Rectal smooth muscle tissue (tissue), 1 donor: ENCODE measurements around the gene SYNPO.

Experiments
- H3K27ac ChIP-seq: one replicate; pipeline ENCODE4 v1.7.0; 2013; ENCODE audit warnings: low read depth, low read length, inconsistent platforms
- H3K27me3 ChIP-seq: one replicate; pipeline ENCODE4 v1.7.0; 2013; ENCODE audit warnings: low read length; ENCODE audit not compliant: control insufficient read depth, insufficient read depth
- H3K36me3 ChIP-seq: one replicate; pipeline ENCODE4 v1.7.0; 2013; ENCODE audit warnings: low read length; ENCODE audit not compliant: control insufficient read depth, insufficient read depth
- H3K4me1 ChIP-seq: one replicate; pipeline ENCODE4 v1.7.0; 2013; ENCODE audit warnings: low read length; ENCODE audit not compliant: control insufficient read depth, insufficient read depth
- H3K4me3 ChIP-seq: one replicate; pipeline ENCODE4 v1.7.0; 2013; ENCODE audit warnings: low read length
- H3K9ac ChIP-seq: one replicate; pipeline ENCODE4 v1.7.0; 2013; ENCODE audit warnings: low read length

SYNPO gene

DNA sequence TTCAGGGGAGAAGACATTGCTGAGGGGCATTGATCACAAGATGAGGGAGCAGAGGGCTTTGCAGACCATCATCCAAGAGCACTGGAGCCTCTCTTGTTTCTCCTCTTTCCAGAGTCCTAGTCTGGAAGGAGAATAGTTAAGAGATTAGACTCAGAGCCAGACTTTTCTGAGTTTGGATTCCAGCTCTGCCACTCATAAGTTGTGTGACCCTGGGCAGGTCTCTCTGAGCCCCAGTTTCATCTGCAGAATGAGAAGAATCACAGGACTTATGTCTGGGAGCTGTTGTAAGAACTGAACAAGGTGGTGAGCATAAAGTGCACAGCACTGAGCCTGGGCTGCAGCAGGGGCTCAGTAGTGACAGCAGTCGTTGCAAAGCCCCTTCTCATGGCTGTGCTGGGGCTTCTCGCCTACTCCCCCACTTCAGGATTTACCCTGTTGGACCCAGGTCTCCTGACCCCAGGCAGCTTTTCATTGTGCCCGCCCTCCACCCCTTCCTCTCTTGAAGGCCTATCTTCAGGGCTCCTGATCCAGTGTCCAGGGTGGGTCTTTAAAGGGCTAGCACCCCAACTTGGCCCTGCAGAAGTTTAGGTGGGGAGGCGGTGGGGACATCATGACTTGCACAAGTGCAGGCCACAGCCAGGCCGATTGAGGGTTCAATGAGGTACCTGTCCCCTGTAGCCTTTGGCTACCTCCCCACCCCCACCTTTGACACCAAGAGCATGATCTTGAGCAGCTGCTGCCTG, 1.5 kb downstream of the SYNPO start:
- H3K4me3 ChIP-seq, result no peak overlapping the region
- H3K36me3 ChIP-seq, result no peaks in the 10 kb centered on the region
- H3K27me3 ChIP-seq, result no peaks in the 10 kb centered on the region
- peak overlapping the region; percentile 79 for H3K27ac ChIP-seq
- H3K4me1 ChIP-seq, result peaks cover 45% of the 10 kb centered on the region
- H3K9ac ChIP-seq, result no peak overlapping the region

DNA sequence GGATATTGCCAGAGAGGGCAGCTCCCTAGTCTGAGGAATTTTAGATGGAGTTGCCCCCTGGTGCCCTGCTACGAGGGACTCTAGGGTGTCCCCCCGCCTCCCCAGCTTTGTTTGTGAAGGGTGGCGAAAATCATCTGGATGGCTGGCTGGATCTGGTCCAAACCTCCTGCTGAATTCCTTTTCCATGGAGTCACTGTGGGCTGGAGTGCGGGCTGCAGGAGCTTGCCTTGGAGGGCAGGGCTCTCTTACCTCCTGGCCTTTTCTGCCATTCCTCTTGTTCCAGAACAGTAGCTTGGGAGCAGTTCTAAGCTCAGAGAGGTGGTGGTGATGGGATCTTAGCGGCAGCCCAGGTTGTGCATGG, 2.1 kb downstream of the SYNPO start:
- no peak overlapping the region for H3K4me3 ChIP-seq
- peaks cover 45% of the 10 kb centered on the region for H3K4me1 ChIP-seq

DNA sequence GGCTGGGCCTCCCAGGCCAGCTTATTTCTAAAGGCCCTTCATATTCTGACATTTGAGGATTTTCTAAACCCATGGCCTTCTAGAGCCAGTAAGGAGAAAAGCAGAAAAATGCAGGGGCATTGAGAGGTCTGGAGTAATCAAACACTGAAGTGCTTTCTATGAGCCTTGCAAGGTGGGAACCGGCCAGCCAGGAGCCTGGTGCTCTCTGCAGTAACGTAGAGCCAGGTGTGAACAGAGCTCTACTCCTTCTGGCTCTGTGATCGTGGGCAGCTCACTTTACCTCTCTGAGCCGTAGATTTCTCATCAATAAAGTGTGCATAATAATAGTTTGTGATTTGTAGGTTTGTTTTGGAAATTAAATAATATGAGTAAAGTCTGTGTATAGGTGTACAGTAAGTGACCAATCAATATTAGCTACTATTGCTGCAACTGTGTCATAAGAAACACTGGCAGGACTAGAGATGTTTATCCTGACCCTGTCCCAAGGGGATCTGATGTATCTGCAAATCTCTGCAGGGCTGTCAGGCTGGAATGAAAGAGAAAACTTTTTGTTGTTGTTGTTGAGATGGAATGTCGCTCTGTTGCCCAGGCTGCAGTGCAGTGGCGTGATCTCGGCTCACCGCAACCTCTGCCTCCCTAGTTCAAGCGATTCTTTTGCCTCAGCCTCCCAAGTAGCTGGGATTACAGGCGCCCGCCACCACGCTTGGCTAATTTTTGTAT, 2.7 kb downstream of the SYNPO start:
- Histone ChIP-seq H3K27ac (peak overlapping the region; percentile 79), H3K27me3 (no peaks in the 10 kb centered on the region), H3K36me3 (peaks cover 1% of the 10 kb centered on the region), H3K9ac (no peak overlapping the region), H3K4me1 (peaks cover 45% of the 10 kb centered on the region), H3K4me3 (no peak overlapping the region)

More for the DNA sequence above, 2.1 kb downstream of the SYNPO start:
- Histone ChIP-seq H3K9ac (peak overlapping the region; percentile 41), H3K27me3 (no peaks in the 10 kb centered on the region), H3K36me3 (no peaks in the 10 kb centered on the region), H3K27ac (peak overlapping the region; percentile 79)

DNA sequence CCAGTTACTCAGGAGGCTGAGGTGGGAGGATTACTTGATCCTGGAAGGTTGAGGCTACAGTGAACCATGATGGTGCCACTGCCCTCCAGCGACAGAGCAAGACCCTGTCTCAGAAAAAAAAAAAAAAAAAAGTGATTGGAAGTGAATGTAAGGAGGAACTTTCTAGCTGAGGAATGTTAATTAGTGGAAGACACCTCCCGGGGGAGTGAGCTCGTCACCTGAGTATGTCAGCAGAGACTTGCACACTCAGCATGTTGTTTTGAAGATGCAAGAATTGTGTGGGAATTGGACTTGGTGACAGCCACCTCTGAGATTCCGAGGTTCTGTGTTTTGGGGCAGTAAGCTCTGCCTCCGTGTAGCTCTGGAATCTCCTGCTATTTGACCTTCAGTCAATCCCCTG, 3.6 kb downstream of the SYNPO start:
- H3K4me3 ChIP-seq, result no peak overlapping the region
- peaks cover 7% of the 10 kb centered on the region for H3K36me3 ChIP-seq
- no peak overlapping the region for H3K9ac ChIP-seq
- H3K27me3 ChIP-seq, result no peaks in the 10 kb centered on the region
- H3K27ac ChIP-seq, result peak overlapping the region; percentile 19
- H3K4me1 ChIP-seq, result peaks cover 45% of the 10 kb centered on the region

DNA sequence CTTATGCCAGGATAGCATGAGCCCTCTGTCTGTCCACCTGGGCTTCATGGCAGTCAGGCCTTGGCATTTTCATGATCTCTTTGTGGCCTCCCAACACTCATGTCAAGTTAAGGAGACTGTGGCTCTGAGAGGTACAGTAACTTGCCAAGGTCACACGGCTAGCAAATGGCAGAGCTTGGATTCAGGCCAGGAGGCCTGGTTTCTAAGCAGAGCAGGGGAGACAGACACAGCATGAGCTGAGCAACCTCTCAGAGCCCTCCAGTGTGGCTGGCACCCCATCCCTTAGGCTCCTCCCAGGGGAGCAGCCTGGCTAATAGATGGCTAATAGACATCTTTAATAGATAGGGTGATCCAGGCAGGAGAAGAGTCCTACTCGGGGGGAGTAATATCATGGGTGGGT, 4.1 kb downstream of the SYNPO start:
- H3K4me3 ChIP-seq, result no peak overlapping the region
- H3K27ac ChIP-seq, result peak overlapping the region; percentile 19
- peaks cover 45% of the 10 kb centered on the region for H3K4me1 ChIP-seq
- H3K27me3 ChIP-seq, result no peaks in the 10 kb centered on the region
- H3K9ac ChIP-seq, result no peak overlapping the region
- peaks cover 7% of the 10 kb centered on the region for H3K36me3 ChIP-seq

DNA sequence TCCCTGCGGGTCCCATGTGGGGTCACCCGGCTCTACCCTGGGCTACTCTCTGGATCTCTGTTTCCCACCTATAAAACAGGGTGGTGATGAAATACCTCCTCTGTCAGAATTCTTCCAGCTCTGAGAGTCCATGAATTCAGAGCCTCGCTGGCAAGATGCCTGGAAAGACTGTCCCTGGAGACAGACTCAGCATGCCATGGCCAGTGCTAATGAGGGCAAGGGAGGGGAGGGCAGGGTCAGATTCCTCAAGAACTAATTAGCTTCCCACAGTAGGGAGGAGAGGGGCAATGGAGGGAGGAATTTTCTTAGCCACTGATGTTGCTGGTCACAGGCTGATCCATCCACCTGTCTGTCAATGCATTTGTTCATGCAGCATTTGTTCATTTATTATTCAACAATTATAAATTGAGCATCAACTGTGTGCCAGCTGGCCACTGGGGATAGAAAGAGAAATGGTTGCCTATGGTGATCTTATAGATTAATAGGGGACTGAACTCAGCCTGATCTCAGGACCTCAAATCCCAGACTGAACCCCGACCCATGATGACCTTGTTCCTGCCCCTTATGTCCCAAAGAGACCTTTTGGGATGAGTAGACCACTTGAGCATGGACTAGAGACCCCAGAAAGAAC, 4.7 kb downstream of the SYNPO start:
- Histone ChIP-seq H3K36me3 (peaks cover 7% of the 10 kb centered on the region), H3K4me3 (no peak overlapping the region), H3K27me3 (no peaks in the 10 kb centered on the region), H3K9ac (no peak overlapping the region), H3K27ac (no peak overlapping the region), H3K4me1 (peaks cover 45% of the 10 kb centered on the region)

DNA sequence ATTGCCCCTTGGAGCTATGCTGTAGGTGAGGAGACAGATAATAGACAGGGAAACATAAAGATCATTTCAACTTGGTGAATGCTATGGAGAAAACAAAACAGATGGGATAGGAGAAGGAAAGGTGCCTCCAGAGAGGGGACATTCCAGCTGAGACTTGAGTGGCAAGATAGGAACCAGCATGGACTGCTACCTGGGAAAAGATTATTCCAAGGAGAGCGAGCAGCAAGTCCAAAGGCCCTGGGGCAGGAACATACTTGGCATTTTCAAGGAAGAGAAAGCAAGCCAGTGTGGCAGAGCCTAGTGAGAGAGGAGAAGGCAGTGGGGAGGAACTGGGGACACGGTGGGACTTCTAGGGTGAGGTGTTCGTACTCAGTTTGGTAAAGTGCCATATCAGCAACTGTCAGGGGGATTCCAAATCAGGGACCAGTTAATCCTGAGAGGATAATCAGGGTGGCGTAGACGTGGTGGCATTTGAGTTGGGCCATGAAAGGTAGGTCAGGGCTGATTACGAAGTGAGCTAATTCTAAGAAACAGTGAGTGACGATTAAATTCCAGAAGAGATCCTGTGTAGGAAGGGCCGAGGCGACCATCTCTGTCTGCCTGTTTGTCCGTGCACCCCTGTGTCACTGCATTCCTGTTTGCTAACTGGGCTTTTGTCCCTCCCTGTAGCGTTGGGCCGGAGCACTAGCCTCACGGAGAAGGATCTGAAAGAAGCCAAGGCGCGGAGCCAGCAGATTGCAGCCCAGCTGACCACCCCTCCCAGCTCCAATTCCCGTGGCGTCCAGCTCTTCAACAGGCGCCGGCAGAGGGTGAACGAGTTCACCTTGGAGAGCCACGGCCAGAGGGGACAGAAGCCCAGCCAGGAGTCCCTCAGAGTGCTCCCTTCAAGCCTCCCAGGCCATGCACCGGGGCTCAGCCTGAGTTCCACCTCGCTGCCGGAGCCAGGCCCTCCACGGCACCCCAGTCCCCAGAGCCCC, 7.1 kb downstream of the SYNPO start:
- Histone ChIP-seq H3K36me3 (peaks cover 7% of the 10 kb centered on the region), H3K27me3 (no peaks in the 10 kb centered on the region), H3K9ac (no peak overlapping the region), H3K27ac (no peak overlapping the region), H3K4me3 (no peak overlapping the region), H3K4me1 (peaks cover 25% of the 10 kb centered on the region)

DNA sequence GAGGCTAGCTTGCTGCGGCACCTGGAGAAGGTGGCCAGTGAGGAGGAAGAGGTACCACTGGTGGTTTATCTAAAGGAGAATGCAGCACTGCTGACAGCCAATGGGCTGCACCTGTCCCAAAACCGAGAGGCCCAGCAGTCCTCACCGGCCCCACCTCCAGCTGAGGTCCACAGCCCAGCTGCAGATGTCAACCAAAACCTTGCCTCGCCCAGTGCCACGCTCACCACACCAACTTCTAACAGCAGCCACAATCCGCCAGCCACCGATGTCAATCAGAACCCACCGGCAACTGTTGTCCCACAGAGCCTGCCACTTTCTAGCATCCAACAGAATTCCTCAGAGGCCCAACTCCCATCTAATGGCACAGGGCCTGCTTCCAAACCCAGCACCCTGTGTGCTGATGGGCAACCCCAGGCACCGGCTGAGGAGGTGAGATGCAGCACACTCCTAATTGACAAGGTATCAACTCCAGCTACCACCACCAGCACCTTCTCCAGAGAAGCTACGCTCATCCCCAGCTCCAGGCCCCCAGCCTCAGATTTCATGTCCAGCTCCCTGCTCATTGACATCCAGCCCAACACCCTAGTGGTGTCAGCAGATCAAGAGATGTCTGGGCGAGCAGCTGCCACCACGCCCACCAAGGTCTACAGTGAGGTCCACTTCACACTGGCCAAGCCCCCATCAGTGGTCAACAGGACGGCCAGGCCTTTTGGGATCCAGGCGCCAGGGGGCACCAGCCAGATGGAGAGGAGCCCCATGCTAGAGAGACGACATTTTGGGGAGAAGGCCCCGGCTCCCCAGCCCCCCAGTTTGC, 8.0 kb downstream of the SYNPO start:
- no peak overlapping the region for H3K9ac ChIP-seq
- no peak overlapping the region for H3K4me3 ChIP-seq
- no peak overlapping the region for H3K27ac ChIP-seq
- H3K36me3 ChIP-seq, result peaks cover 7% of the 10 kb centered on the region
- peaks cover 17% of the 10 kb centered on the region for H3K4me1 ChIP-seq
- H3K27me3 ChIP-seq, result no peaks in the 10 kb centered on the region

DNA sequence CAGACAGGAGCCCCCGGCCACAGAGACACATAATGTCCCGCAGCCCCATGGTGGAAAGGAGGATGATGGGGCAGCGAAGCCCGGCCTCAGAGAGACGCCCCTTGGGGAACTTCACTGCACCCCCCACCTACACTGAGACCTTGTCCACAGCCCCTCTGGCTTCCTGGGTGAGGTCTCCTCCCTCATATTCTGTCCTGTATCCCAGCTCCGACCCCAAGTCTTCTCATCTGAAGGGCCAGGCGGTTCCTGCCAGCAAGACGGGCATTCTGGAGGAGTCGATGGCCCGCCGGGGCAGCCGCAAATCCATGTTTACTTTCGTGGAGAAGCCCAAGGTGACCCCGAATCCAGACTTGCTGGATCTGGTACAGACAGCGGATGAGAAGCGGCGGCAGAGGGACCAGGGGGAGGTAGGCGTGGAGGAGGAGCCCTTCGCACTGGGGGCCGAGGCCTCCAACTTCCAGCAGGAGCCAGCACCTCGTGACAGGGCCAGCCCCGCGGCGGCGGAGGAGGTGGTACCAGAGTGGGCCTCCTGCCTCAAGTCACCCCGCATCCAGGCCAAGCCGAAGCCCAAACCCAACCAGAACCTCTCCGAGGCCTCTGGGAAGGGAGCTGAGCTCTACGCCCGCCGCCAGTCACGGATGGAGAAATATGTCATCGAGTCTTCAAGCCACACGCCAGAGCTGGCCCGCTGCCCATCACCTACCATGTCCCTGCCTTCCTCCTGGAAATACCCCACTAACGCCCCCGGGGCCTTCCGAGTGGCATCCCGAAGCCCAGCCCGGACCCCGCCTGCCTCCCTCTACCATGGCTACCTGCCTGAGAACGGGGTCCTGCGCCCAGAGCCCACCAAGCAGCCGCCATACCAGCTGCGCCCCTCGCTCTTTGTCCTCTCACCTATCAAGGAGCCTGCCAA, 8.9 kb downstream of the SYNPO start:
- Histone ChIP-seq H3K4me3 (no peak overlapping the region), H3K9ac (no peak overlapping the region), H3K4me1 (peaks cover 14% of the 10 kb centered on the region), H3K36me3 (peaks cover 7% of the 10 kb centered on the region), H3K27ac (no peak overlapping the region), H3K27me3 (no peaks in the 10 kb centered on the region)

DNA sequence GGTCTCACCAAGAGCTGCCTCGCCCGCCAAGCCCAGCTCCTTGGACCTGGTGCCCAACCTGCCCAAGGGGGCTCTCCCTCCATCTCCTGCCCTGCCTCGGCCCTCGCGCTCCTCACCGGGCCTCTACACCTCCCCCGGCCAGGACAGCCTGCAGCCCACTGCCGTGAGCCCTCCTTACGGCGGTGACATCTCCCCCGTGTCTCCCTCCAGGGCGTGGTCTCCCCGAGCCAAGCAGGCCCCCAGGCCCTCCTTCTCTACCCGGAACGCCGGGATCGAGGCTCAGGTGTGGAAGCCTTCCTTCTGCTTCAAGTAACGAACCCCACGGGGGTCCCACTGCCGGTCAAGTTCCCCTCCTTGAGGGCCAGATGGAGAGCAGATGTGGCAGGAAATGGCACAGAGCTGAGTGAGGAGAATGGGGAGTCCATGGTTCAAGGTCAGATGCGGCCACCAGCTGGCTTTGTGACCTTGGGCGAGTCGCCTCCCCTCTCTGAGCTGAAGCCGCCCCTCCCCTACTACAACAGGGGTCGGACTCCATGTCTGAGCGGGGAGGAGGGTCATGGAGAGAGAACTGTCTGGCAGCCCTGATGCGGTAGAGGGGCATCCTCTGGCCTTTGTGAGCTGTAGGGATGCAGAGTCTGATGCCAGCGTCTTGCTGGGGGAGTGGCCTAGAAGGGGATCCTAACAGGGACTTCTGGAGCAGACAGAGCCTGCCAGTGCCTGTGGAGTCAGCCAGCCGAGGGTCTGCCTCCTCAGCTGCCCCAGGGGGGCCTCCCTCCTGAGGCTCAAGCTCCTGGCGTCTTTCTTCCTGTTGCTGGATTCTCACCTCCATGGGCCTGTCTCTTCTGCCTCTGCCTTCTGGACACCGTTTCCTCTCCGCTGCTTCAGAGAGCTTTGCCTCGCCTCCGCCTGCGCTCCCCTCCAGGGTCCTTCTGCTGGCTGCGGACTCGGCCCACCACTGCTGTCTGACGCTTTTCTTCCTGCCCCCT, 9.9 kb downstream of the SYNPO start:
- H3K9ac ChIP-seq, result no peak overlapping the region
- no peak overlapping the region for H3K4me3 ChIP-seq
- no peak overlapping the region for H3K27ac ChIP-seq
- no peaks in the 10 kb centered on the region for H3K27me3 ChIP-seq
- peaks cover 5% of the 10 kb centered on the region for H3K4me1 ChIP-seq
- H3K36me3 ChIP-seq, result peaks cover 7% of the 10 kb centered on the region
